Tibial nerve (tissue), 4 donors: Measurements from ENCODE around the gene CEACAM1. TPM values are rescaled to one million over a fixed set of nuclear protein-coding genes. Genes with fewer than 3 reads are reported as not detected.

Experiments used
- DNase-seq, 2 donors: peaks; one replicate each; pipeline ENCODE4 v3.0.0-alpha.2; 2019; ENCODE audit warnings: low spot score in 2 of 2
- H3K27ac ChIP-seq, 4 donors: fragments of 200-600 bp; sonication (generic) in 3 of 4; one replicate each; pipeline ENCODE4 v1.5.1; 2017 to 2019; ENCODE audit warnings: mild to moderate bottlenecking in 1 of 4
- H3K27me3 ChIP-seq, 2 donors: fragments of 200-600 bp; sonication (generic) in 1 of 2; one replicate each; pipeline versions ENCODE4 v1.5.1 to v1.6.0; 2017 to 2019
- H3K36me3 ChIP-seq, 3 donors: fragments of 200-600 bp; sonication (generic); one replicate each; pipeline ENCODE4 v1.5.1; 2018 to 2019
- H3K4me1 ChIP-seq, 4 donors: fragments of 200-600 bp; sonication (generic) in 3 of 4; one replicate each; pipeline ENCODE4 v1.5.1; 2017 to 2019
- H3K4me3 ChIP-seq, 4 donors: fragments of 200-600 bp; sonication (generic) in 3 of 4; one replicate each; pipeline ENCODE4 v1.5.1; 2017 to 2019; ENCODE audit warnings: mild to moderate bottlenecking in 1 of 4, moderate library complexity in 1 of 4
- H3K9me3 ChIP-seq, 4 donors: fragments of 200-600 bp; sonication (generic) in 3 of 4; one replicate each; pipeline ENCODE4 v1.5.1; 2017 to 2019
- CTCF ChIP-seq, 5 experiments: fragments of 200-600 bp in 3 of 5; fragments of 450-650 bp in 2 of 5; sonication (generic) in 3 of 5; IDR thresholded peaks; one replicate each; pipeline ENCODE4 v1.5.1; 2016 to 2019; ENCODE audit warnings: antibody characterized with exemption in 5 of 5, mild to moderate bottlenecking in 3 of 5, moderate library complexity in 2 of 5
- EP300 ChIP-seq, 2 donors: sonication (generic); formaldehyde crosslinking; IDR thresholded peaks; one replicate each; pipeline ENCODE4 v1.6.1; 2017; ENCODE audit warnings: antibody characterized with exemption in 2 of 2, mild to moderate bottlenecking in 1 of 2
- POLR2A ChIP-seq, 2 donors: fragments of 450-650 bp; IDR thresholded peaks; one replicate each; pipeline ENCODE4 v1.6.1; 2017; ENCODE audit warnings: antibody characterized with exemption in 2 of 2, mild to moderate bottlenecking in 2 of 2, moderate library complexity in 2 of 2
- WGBS, 2 donors: methylation state at CpG; one replicate each; pipeline ENCODE4 v1.1.5; 2018; 5-methylcytosine and 5-hydroxymethylcytosine counted together
- total RNA-seq, 4 donors: library from RNA; depleted of rRNA; stranded (reverse); fragments of >200 nt; gene quantifications; one replicate each; pipeline ENCODE4 v1.1.0, GENCODE V29; 2016

Gene CEACAM1
- total RNA-seq, 4 donors from 2014 or later, result 0.66 TPM; not detected in 3

GRCh38 chr19:42521346-42522030 lies 6.8 kb downstream of the CEACAM1 start:
- DNase-seq, result no peak
- Histone ChIP-seq H3K9me3 (no peaks in the 10 kb centered on the region), H3K4me3 (no peak overlapping the region), H3K36me3 (no peaks in the 10 kb centered on the region), H3K27me3 (no peaks in the 10 kb centered on the region), H3K27ac (no peak overlapping the region), H3K4me1 (no peaks in the 10 kb centered on the region)
- 77 to 90% methylated on average over 5 to 6 of the region's 6 CpGs for WGBS, 2 donors
- TF ChIP-seq POLR2A (IDR thresholded peaks at IDR 0.05), result no peak
- TF ChIP-seq CTCF (IDR thresholded peaks at IDR 0.05), result no peak
- TF ChIP-seq EP300 (IDR thresholded peaks at IDR 0.05), result no peak

- no peak overlapping the region for H3K27ac ChIP-seq
- H3K27me3 ChIP-seq, result no peaks in the 10 kb centered on the region
- no peaks in the 10 kb centered on the region for H3K9me3 ChIP-seq
- no peak for DNase-seq
- H3K4me1 ChIP-seq, result no peaks in the 10 kb centered on the region
- WGBS, 2 donors, result 76 to 80% methylated on average over 3 of the region's 3 CpGs
- H3K4me3 ChIP-seq, result no peak overlapping the region
- TF ChIP-seq POLR2A (IDR thresholded peaks at IDR 0.05), result no peak
- TF ChIP-seq EP300 (IDR thresholded peaks at IDR 0.05), result no peak
- no peak for TF ChIP-seq CTCF (IDR thresholded peaks at IDR 0.05)
- H3K36me3 ChIP-seq, result no peaks in the 10 kb centered on the region
These were observed 9.2 kb downstream of the CEACAM1 start for GRCh38 chr19:42519108-42519507.

GRCh38 chr19:42516771-42517170 lies 11.5 kb downstream of the CEACAM1 start:
- TF ChIP-seq EP300 (IDR thresholded peaks at IDR 0.05), result no peak
- no peak for TF ChIP-seq CTCF (IDR thresholded peaks at IDR 0.05)
- TF ChIP-seq POLR2A (IDR thresholded peaks at IDR 0.05), result no peak
- H3K27ac ChIP-seq, result no peak overlapping the region
- H3K9me3 ChIP-seq, result no peaks in the 10 kb centered on the region
- no peak overlapping the region for H3K4me3 ChIP-seq
- no peaks in the 10 kb centered on the region for H3K4me1 ChIP-seq
- DNase-seq, result no peak
- H3K27me3 ChIP-seq, result no peaks in the 10 kb centered on the region
- H3K36me3 ChIP-seq, result no peaks in the 10 kb centered on the region
- WGBS, 2 donors, result 91 to 94% methylated on average over 2 of the region's 2 CpGs

GRCh38 chr19:42515241-42515832 lies 12.9 kb downstream of the CEACAM1 start:
- Histone ChIP-seq H3K4me1 (peaks cover 0 to 11% (median 0%) of the 10 kb centered on the region in 4 donors), H3K27ac (no peak overlapping the region), H3K27me3 (no peaks in the 10 kb centered on the region), H3K36me3 (no peaks in the 10 kb centered on the region), H3K4me3 (no peak overlapping the region), H3K9me3 (no peaks in the 10 kb centered on the region)
- TF ChIP-seq POLR2A (IDR thresholded peaks at IDR 0.05) (no peak), CTCF (IDR thresholded peaks at IDR 0.05) (no peak), EP300 (IDR thresholded peaks at IDR 0.05) (no peak)
- no peak for DNase-seq
- 88 to 92% methylated on average over 7 of the region's 7 CpGs for WGBS, 2 donors

GRCh38 chr19:42514449-42514848 lies 13.8 kb downstream of the CEACAM1 start:
- no peaks in the 10 kb centered on the region for H3K9me3 ChIP-seq
- WGBS, 2 donors, result 95% methylated on average over 1 of the region's 1 CpG

More at GRCh38 chr19:42514449-42514848, 13.8 kb downstream of the CEACAM1 start:
- Histone ChIP-seq H3K4me1 (peaks cover 0 to 11% (median 0%) of the 10 kb centered on the region in 4 donors), H3K36me3 (no peaks in the 10 kb centered on the region), H3K27me3 (no peaks in the 10 kb centered on the region), H3K27ac (no peak overlapping the region), H3K4me3 (no peak overlapping the region)
- no peak for DNase-seq
- TF ChIP-seq POLR2A (IDR thresholded peaks at IDR 0.05) (no peak), EP300 (IDR thresholded peaks at IDR 0.05) (no peak)
